BLaER1 (cell line): Measurements from ENCODE around the gene TTC17.
"Not testable (repeated sequence)": the region's sequence is repeated elsewhere in the genome, so short reads cannot be mapped to it uniquely, and the experiment has no call there.

Source experiments
- H3K27ac ChIP-seq: shearing (Covaris generic); formaldehyde crosslinking; 2 replicates; pipeline ENCODE4 v1.8.1; 2022
- H3K27me3 ChIP-seq: shearing (Covaris generic); formaldehyde crosslinking; 2 replicates; pipeline ENCODE4 v1.8.1; 2022
- H3K36me3 ChIP-seq: shearing (Covaris generic); formaldehyde crosslinking; 2 replicates; pipeline ENCODE4 v1.8.1; 2022
- H3K4me1 ChIP-seq: shearing (Covaris generic); formaldehyde crosslinking; 2 replicates; pipeline ENCODE4 v1.8.1; 2022
- H3K4me2 ChIP-seq: shearing (Covaris generic); formaldehyde crosslinking; 2 replicates; pipeline ENCODE4 v1.8.1; 2022
- H3K4me3 ChIP-seq: shearing (Covaris generic); formaldehyde crosslinking; 2 replicates; pipeline ENCODE4 v1.8.1; 2022
- H3K9ac ChIP-seq: shearing (Covaris generic); formaldehyde crosslinking; 2 replicates; pipeline ENCODE4 v1.8.1; 2022
- H3K9me3 ChIP-seq: shearing (Covaris generic); formaldehyde crosslinking; 2 replicates; pipeline ENCODE4 v1.8.1; 2022
- H4K20me1 ChIP-seq: shearing (Covaris generic); formaldehyde crosslinking; 2 replicates; pipeline ENCODE4 v1.8.1; 2022
- Cebpa-rat ChIP-seq: shearing (Covaris generic); IDR thresholded peaks from 2 replicates; pipeline ENCODE4 v1.8.1; 2022

The TTC17 gene

DNA sequence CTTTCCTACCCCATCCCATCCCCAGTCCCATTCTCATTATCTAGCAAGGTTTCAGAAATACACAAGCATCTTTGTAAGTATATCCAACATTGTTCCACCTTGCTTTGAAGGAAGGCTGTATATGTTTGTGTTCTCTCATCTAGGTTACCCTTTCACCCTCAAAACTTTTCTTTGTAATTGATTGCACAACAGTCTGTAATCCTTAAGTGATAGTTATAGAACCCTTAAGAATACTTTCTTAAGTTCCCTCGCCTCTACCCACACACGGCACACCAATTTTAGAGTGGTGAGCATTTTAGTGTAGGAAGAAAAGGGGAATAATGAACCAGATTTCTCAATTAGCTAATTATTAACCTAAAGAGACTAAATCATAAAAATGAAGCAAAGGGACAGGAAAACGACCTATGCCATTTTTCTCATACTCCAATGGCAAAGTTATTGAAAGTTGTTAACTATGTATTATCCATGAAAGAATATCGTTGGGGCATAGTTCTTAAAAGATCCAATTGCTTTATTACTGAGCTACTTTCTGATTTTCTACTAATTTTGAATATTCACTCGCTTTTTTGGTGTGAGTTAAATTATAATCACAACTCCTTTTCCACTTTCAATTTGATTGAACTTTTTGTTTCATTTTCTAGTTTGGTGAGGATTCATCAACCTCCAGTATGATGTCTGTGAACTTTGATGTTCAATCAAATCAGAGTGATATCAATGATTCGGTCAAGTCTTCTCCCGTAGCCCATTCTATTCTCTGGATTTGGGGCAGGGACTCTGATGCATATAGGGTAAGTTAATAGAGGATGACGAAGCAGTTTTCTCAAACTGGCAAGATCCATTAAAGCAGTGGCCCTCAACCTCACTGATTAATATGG lies 44.9 kb downstream of the TTC17 start:
- Histone ChIP-seq H3K36me3 (peaks cover 98% of the 10 kb centered on the region), H3K9ac (no peak overlapping the region), H3K4me2 (no peak overlapping the region), H3K4me1 (no peaks in the 10 kb centered on the region), H3K27me3 (no peaks in the 10 kb centered on the region), H3K9me3 (no peaks in the 10 kb centered on the region), H3K4me3 (no peak overlapping the region), H3K27ac (no peak overlapping the region), H4K20me1 (no peaks in the 10 kb centered on the region)
- TF ChIP-seq Cebpa-rat = no peak

DNA sequence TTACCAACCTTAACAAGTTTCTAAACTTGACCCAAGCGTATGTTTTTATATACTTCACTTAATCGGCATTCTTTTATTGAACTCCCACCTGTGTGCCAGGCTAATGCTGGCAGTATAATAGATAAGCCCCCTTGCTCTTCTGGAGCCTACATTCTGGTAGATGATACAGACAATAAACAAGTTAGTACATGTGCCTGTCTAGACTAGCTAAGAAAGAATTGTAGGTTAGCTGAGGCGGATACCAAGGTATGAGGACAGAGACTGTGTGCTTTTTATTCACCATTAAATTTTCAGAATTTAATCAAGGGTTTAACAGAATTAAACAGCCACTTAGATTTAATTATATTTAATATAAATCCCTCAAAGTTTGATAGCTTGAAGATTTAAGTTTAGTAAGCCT lies 45.7 kb downstream of the TTC17 start:
- H3K4me1 ChIP-seq = no peaks in the 10 kb centered on the region
- no peak overlapping the region for H3K9ac ChIP-seq
- peaks cover 98% of the 10 kb centered on the region for H3K36me3 ChIP-seq
- no peak overlapping the region for H3K27ac ChIP-seq
- no peaks in the 10 kb centered on the region for H3K27me3 ChIP-seq
- H3K4me2 ChIP-seq = no peak overlapping the region
- no peaks in the 10 kb centered on the region for H3K9me3 ChIP-seq
- H3K4me3 ChIP-seq = no peak overlapping the region
- H4K20me1 ChIP-seq = no peaks in the 10 kb centered on the region
- TF ChIP-seq Cebpa-rat = no peak

DNA sequence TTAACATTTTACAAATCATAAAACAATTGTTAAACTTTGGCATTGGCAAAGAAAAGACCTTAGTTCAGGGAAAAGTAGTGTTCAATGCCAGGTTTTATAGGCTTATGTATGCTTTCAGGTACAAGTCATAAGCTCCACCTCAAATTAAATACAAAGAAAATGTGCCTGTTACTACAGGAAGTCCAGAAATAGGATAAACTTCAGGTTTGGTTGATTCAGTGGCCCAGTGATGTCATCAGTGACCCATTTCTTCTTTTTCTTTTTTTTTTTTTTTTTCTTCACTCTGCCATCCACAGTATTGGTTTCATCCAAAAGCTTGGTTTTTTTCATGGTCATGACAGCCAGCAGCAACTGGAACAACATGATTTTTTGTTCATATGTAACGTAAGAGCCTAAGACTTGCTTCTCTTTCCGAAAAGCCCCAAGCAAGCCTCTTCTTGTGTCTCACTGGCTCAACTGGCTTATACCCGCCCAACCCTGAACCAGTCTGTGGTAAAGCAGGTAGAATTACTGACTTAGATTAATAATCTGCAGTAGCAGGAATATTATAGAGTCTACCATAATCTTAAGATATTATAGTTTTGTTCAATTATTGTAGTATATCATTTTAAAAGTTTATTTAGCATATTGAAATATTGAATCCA lies 46.2 kb downstream of the TTC17 start:
- H3K9me3 ChIP-seq = no peaks in the 10 kb centered on the region
- no peak overlapping the region for H3K4me3 ChIP-seq
- no peaks in the 10 kb centered on the region for H4K20me1 ChIP-seq
- no peak overlapping the region for H3K4me2 ChIP-seq
- H3K27ac ChIP-seq = no peak overlapping the region
- H3K27me3 ChIP-seq = no peaks in the 10 kb centered on the region
- H3K4me1 ChIP-seq = no peaks in the 10 kb centered on the region
- peaks cover 98% of the 10 kb centered on the region for H3K36me3 ChIP-seq
- no peak overlapping the region for H3K9ac ChIP-seq
- TF ChIP-seq Cebpa-rat = no peak

GRCh38 chr11:43408277-43408676 lies 49.6 kb downstream of the TTC17 start:
- H3K27me3 ChIP-seq = no peaks in the 10 kb centered on the region
- peaks cover 84% of the 10 kb centered on the region for H3K36me3 ChIP-seq
- H3K4me3 ChIP-seq = no peak overlapping the region
- no peaks in the 10 kb centered on the region for H3K9me3 ChIP-seq
- no peak for TF ChIP-seq Cebpa-rat
- no peaks in the 10 kb centered on the region for H4K20me1 ChIP-seq
- H3K4me2 ChIP-seq = no peak overlapping the region
- no peak overlapping the region for H3K27ac ChIP-seq
- H3K4me1 ChIP-seq = no peaks in the 10 kb centered on the region
- no peak overlapping the region for H3K9ac ChIP-seq

DNA sequence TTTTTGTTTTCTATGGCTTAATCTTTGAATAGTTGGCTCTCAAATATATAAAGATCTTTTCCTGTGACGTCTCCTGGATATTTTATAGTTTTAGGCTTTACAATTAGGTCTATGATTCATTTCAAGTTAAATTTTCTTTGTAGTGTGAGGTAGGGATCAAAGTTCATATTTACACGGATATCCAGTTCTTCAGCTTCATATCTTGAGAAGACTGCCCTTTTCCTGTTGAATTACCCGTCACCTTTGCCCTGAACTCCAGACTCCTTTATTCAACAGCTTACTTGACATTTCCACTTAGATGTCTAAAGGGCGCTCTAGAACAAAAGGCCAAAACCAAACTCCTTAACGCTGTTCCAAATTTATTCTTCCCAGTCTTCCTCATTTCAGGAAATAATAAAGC lies 51.7 kb downstream of the TTC17 start:
- Histone ChIP-seq H4K20me1 (no peaks in the 10 kb centered on the region), H3K4me1 (no peaks in the 10 kb centered on the region), H3K9ac (no peak overlapping the region), H3K27me3 (no peaks in the 10 kb centered on the region), H3K9me3 (no peaks in the 10 kb centered on the region), H3K4me3 (no peak overlapping the region), H3K4me2 (no peak overlapping the region), H3K27ac (no peak overlapping the region), H3K36me3 (peaks cover 83% of the 10 kb centered on the region)
- no peak for TF ChIP-seq Cebpa-rat

DNA sequence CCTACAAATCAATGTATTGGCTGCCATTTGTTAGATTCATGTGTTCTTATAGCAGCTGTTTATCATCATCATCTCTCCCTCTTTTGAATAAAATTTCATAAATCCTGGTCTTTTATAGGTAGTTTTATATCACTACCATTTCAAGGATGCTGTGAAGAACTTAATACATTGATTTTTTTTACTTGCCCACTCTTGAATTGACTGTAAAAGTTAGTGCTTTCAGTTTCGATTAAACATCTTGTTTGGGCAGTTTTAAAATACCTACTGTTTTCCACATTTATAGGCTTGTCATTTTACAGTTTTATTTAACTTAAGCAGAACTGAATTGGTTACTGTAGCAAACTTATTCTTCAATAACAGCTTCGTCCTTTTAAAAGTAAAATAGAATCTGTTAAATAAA lies 59.5 kb downstream of the TTC17 start:
- Histone ChIP-seq H3K36me3 (peaks cover 50% of the 10 kb centered on the region), H4K20me1 (0 out of 2 replicates have a peak, but pooled peaks cover 10% of the 10 kb centered on the region), H3K4me1 (no peaks in the 10 kb centered on the region), H3K27ac (no peak overlapping the region), H3K27me3 (no peaks in the 10 kb centered on the region), H3K9ac (no peak overlapping the region), H3K4me3 (no peak overlapping the region), H3K4me2 (no peak overlapping the region), H3K9me3 (no peaks in the 10 kb centered on the region)
- no peak for TF ChIP-seq Cebpa-rat

GRCh38 chr11:43419460-43419859 lies 60.7 kb downstream of the TTC17 start:
- TF ChIP-seq Cebpa-rat = no peak
- 0 out of 2 replicates have a peak, but pooled peaks cover 10% of the 10 kb centered on the region for H4K20me1 ChIP-seq
- H3K36me3 ChIP-seq = peaks cover 40% of the 10 kb centered on the region
- H3K9me3 ChIP-seq = no peaks in the 10 kb centered on the region
- no peak overlapping the region for H3K4me3 ChIP-seq
- H3K27ac ChIP-seq = no peak overlapping the region
- no peaks in the 10 kb centered on the region for H3K27me3 ChIP-seq
- H3K4me2 ChIP-seq = no peak overlapping the region
- no peaks in the 10 kb centered on the region for H3K4me1 ChIP-seq
- H3K9ac ChIP-seq = no peak overlapping the region

GRCh38 chr11:43427971-43428370 lies 69.3 kb downstream of the TTC17 start:
- Histone ChIP-seq H3K9ac (no peak overlapping the region), H3K9me3 (0 out of 2 replicates have a peak, but pooled peaks cover 6% of the 10 kb centered on the region), H3K27me3 (no peaks in the 10 kb centered on the region), H4K20me1 (no peaks in the 10 kb centered on the region), H3K27ac (no peak overlapping the region), H3K4me1 (no peaks in the 10 kb centered on the region), H3K36me3 (peaks cover 42% of the 10 kb centered on the region), H3K4me2 (no peak overlapping the region), H3K4me3 (no peak overlapping the region)
- TF ChIP-seq Cebpa-rat = no peak

DNA sequence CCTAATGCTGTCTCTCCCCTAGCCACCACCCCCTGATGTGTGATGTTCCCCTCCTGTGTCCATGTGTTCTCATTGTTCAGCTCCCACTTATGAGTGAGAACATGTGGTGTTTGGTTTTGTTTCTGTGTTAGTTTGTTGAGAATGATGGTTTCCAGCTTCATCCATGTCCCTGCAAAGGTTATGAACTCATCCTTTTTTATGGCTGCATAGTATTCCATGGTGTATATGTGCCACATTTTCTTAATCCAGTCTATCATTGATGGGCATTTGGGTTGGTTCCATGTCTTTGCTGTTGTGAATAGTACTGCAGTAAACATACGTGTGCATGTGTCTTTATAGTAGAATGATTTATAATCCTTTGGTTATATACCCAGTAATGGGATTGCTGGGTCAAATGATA lies 72.2 kb downstream of the TTC17 start:
- H3K4me1 ChIP-seq, H3K27ac ChIP-seq, H3K9me3 ChIP-seq, H3K4me3 ChIP-seq, H3K27me3 ChIP-seq, H4K20me1 ChIP-seq, H3K9ac ChIP-seq, H3K4me2 ChIP-seq: not testable (repeated sequence)
- peaks cover 42% of the 10 kb centered on the region for H3K36me3 ChIP-seq

GRCh38 chr11:43434893-43435292 lies 76.2 kb downstream of the TTC17 start:
- no peak overlapping the region for H3K9ac ChIP-seq
- no peaks in the 10 kb centered on the region for H3K4me1 ChIP-seq
- peaks cover 60% of the 10 kb centered on the region for H3K36me3 ChIP-seq
- no peaks in the 10 kb centered on the region for H4K20me1 ChIP-seq
- H3K9me3 ChIP-seq = 0 out of 2 replicates have a peak, but pooled peaks cover 6% of the 10 kb centered on the region
- no peak for TF ChIP-seq Cebpa-rat
- no peaks in the 10 kb centered on the region for H3K27me3 ChIP-seq
- no peak overlapping the region for H3K27ac ChIP-seq
- no peak overlapping the region for H3K4me2 ChIP-seq
- no peak overlapping the region for H3K4me3 ChIP-seq
